Prostate gland (tissue), 2 donors: ENCODE data around the gene PLXDC1.

ENCODE experiments used
- CTCF ChIP-seq, 4 experiments: fragments of 200-600 bp in 2 of 4; fragments of 450-650 bp in 2 of 4; sonication (generic) in 2 of 4; IDR thresholded peaks; 1 replicate in 3 of 4; 2 replicates in 1 of 4; pipeline ENCODE4 v1.5.1; 2016 to 2019; ENCODE audit warnings: antibody characterized with exemption in 4 of 4, mild to moderate bottlenecking in 2 of 4, moderate library complexity in 2 of 4
- POLR2A ChIP-seq: fragments of 450-650 bp; IDR thresholded peaks from one replicate; pipeline ENCODE4 v1.6.1; 2016; ENCODE audit warnings: antibody characterized with exemption, mild to moderate bottlenecking
- POLR2AphosphoS5 ChIP-seq: sonication (generic); formaldehyde crosslinking; IDR thresholded peaks from one replicate; pipeline ENCODE4 v1.6.1; 2017; ENCODE audit warnings: antibody characterized with exemption

- TF ChIP-seq CTCF (IDR thresholded peaks at IDR 0.05) (no peak), POLR2A (no peak), POLR2AphosphoS5 (no peak)
Measured at GRCh38 chr17:39054111-39054645, 97.3 kb downstream of the PLXDC1 start.
